H1 (cell line): ENCODE measurements around the gene GIMAP5. TPM values are rescaled to one million over a fixed set of nuclear protein-coding genes. Genes with fewer than 3 reads are reported as not detected.

ENCODE experiments used
- EZH2 ChIP-seq: fragments of 200-600 bp; sonication (generic); IDR thresholded peaks from 2 replicates; pipeline ENCODE4 v1.7.1; 2012; ENCODE audit warnings: low read depth, mild to moderate bottlenecking, moderate library complexity, low read length, inconsistent platforms; ENCODE audit not compliant: severe bottlenecking
- FOSL1 ChIP-seq: IDR thresholded peaks from 2 replicates; pipeline ENCODE4 v1.6.1; 2011; ENCODE audit warnings: mild to moderate bottlenecking, low read depth, low read length, moderate library complexity; ENCODE audit not compliant: insufficient read depth
- PHF8 ChIP-seq: fragments of 200-600 bp; sonication (generic); conservative IDR thresholded peaks from 2 replicates; pipeline ENCODE4 v1.7.1; 2012; ENCODE audit warnings: low read depth, mild to moderate bottlenecking, inconsistent platforms, low read length, moderate library complexity
- RNF2 ChIP-seq: fragments of 200-900, 300-1000 bp; sonication (generic); IDR thresholded peaks from 2 replicates; pipeline ENCODE4 v1.7.1; 2016; ENCODE audit warnings: borderline replicate concordance, low read depth, mild to moderate bottlenecking, antibody characterized with exemption, low read length; ENCODE audit not compliant: poor library complexity, severe bottlenecking; ENCODE audit errors: missing control alignments
- RXRA ChIP-seq: IDR thresholded peaks from 2 replicates; pipeline ENCODE4 v1.6.1; 2011; ENCODE audit warnings: low read depth, mild to moderate bottlenecking, low read length, moderate library complexity; ENCODE audit not compliant: insufficient read depth
- SIX5 ChIP-seq: IDR thresholded peaks from 2 replicates; pipeline ENCODE4 v1.6.1; 2011; ENCODE audit warnings: mild to moderate bottlenecking, low read depth, low read length
- SP4 ChIP-seq: IDR thresholded peaks from 2 replicates; pipeline ENCODE4 v1.6.1; 2012; ENCODE audit warnings: low read length, inconsistent platforms
- TCF12 ChIP-seq: IDR thresholded peaks from 2 replicates; pipeline ENCODE4 v1.6.1; 2011; ENCODE audit warnings: low read depth, mild to moderate bottlenecking, low read length
- polyA plus RNA-seq, 7 experiments: library from polyadenylated mRNA; depleted of rRNA in 3 of 7; stranded (reverse) in 5 of 7; unstranded in 2 of 7; fragments of >200 nt in 5 of 7; fragments of 200-250 nt in 2 of 7; gene quantifications; 1 replicate in 5 of 7; 2 replicates in 1 of 7; 4 replicates in 1 of 7; pipeline versions ENCODE4 v1.2.1 to v1.2.3, GENCODE V29; 2011 to 2013; ENCODE audit warnings: missing spikeins in 2 of 7, mixed read lengths in 2 of 7
- total RNA-seq: library from RNA; stranded (reverse); fragmentation: NEBNext Ultra II Directional; extraction: Animal tissue kit (Norgen Biotek cat#: 25700); gene quantifications from 2 replicates; pipeline ENCODE4 v1.2.1, GENCODE V29; 2021
- TF ChIP-seq, protein P1 (sequence below): fragments of 300-600 bp; sonication (generic); IDR thresholded peaks from 2 replicates; pipeline ENCODE4 v1.7.1; 2012; ENCODE audit warnings: low read length, moderate library complexity, mild to moderate bottlenecking, inconsistent platforms; ENCODE audit not compliant: insufficient replicate concordance
- TF ChIP-seq, protein P2 (sequence below): IDR thresholded peaks from 2 replicates; pipeline ENCODE4 v1.6.1; 2012; ENCODE audit warnings: low read length, inconsistent platforms

The GIMAP5 gene
- total and polyA plus RNA-seq, 2 of the 8 experiments (the other 6 are each of a cell fraction or from before 2014, with no cell fraction given): not detected

DNA sequence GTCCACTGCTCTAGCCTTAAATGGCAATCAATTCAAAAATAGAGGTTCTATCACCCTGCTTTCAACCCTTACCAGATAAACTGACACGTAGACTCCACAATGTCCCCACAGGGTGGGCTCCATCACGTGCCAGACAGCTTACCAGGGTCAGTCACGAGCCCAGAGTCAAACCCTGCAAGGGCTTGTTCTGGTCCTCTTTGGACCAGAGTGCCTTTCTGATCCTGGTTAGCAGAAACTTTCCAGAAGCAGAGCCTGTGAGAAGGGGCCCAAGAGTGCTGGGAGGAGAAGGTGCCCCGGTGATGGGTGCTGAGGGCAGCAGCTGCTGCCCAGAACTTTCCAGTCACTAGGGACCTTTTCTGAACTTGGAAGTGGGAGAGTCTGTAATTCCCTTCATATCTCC, 354 bp upstream of the GIMAP5 start (continued):
- TF ChIP-seq, protein P1, sequence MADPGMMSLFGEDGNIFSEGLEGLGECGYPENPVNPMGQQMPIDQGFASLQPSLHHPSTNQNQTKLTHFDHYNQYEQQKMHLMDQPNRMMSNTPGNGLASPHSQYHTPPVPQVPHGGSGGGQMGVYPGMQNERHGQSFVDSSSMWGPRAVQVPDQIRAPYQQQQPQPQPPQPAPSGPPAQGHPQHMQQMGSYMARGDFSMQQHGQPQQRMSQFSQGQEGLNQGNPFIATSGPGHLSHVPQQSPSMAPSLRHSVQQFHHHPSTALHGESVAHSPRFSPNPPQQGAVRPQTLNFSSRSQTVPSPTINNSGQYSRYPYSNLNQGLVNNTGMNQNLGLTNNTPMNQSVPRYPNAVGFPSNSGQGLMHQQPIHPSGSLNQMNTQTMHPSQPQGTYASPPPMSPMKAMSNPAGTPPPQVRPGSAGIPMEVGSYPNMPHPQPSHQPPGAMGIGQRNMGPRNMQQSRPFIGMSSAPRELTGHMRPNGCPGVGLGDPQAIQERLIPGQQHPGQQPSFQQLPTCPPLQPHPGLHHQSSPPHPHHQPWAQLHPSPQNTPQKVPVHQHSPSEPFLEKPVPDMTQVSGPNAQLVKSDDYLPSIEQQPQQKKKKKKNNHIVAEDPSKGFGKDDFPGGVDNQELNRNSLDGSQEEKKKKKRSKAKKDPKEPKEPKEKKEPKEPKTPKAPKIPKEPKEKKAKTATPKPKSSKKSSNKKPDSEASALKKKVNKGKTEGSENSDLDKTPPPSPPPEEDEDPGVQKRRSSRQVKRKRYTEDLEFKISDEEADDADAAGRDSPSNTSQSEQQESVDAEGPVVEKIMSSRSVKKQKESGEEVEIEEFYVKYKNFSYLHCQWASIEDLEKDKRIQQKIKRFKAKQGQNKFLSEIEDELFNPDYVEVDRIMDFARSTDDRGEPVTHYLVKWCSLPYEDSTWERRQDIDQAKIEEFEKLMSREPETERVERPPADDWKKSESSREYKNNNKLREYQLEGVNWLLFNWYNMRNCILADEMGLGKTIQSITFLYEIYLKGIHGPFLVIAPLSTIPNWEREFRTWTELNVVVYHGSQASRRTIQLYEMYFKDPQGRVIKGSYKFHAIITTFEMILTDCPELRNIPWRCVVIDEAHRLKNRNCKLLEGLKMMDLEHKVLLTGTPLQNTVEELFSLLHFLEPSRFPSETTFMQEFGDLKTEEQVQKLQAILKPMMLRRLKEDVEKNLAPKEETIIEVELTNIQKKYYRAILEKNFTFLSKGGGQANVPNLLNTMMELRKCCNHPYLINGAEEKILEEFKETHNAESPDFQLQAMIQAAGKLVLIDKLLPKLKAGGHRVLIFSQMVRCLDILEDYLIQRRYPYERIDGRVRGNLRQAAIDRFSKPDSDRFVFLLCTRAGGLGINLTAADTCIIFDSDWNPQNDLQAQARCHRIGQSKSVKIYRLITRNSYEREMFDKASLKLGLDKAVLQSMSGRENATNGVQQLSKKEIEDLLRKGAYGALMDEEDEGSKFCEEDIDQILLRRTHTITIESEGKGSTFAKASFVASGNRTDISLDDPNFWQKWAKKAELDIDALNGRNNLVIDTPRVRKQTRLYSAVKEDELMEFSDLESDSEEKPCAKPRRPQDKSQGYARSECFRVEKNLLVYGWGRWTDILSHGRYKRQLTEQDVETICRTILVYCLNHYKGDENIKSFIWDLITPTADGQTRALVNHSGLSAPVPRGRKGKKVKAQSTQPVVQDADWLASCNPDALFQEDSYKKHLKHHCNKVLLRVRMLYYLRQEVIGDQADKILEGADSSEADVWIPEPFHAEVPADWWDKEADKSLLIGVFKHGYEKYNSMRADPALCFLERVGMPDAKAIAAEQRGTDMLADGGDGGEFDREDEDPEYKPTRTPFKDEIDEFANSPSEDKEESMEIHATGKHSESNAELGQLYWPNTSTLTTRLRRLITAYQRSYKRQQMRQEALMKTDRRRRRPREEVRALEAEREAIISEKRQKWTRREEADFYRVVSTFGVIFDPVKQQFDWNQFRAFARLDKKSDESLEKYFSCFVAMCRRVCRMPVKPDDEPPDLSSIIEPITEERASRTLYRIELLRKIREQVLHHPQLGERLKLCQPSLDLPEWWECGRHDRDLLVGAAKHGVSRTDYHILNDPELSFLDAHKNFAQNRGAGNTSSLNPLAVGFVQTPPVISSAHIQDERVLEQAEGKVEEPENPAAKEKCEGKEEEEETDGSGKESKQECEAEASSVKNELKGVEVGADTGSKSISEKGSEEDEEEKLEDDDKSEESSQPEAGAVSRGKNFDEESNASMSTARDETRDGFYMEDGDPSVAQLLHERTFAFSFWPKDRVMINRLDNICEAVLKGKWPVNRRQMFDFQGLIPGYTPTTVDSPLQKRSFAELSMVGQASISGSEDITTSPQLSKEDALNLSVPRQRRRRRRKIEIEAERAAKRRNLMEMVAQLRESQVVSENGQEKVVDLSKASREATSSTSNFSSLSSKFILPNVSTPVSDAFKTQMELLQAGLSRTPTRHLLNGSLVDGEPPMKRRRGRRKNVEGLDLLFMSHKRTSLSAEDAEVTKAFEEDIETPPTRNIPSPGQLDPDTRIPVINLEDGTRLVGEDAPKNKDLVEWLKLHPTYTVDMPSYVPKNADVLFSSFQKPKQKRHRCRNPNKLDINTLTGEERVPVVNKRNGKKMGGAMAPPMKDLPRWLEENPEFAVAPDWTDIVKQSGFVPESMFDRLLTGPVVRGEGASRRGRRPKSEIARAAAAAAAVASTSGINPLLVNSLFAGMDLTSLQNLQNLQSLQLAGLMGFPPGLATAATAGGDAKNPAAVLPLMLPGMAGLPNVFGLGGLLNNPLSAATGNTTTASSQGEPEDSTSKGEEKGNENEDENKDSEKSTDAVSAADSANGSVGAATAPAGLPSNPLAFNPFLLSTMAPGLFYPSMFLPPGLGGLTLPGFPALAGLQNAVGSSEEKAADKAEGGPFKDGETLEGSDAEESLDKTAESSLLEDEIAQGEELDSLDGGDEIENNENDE: no peak
- TF ChIP-seq TCF12 (no peak), EZH2 (no peak), PHF8 (no peak), SP4 (no peak), SIX5 (no peak), RXRA (no peak), FOSL1 (no peak), RNF2 (no peak)
- TF ChIP-seq, protein P2, sequence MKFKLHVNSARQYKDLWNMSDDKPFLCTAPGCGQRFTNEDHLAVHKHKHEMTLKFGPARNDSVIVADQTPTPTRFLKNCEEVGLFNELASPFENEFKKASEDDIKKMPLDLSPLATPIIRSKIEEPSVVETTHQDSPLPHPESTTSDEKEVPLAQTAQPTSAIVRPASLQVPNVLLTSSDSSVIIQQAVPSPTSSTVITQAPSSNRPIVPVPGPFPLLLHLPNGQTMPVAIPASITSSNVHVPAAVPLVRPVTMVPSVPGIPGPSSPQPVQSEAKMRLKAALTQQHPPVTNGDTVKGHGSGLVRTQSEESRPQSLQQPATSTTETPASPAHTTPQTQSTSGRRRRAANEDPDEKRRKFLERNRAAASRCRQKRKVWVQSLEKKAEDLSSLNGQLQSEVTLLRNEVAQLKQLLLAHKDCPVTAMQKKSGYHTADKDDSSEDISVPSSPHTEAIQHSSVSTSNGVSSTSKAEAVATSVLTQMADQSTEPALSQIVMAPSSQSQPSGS: no peak
